ENCODE data around the gene TBX20.
"Not testable (repeated sequence)": the region's sequence is repeated elsewhere in the genome, so short reads cannot be mapped to it uniquely, and the experiment has no call there.

DNA sequence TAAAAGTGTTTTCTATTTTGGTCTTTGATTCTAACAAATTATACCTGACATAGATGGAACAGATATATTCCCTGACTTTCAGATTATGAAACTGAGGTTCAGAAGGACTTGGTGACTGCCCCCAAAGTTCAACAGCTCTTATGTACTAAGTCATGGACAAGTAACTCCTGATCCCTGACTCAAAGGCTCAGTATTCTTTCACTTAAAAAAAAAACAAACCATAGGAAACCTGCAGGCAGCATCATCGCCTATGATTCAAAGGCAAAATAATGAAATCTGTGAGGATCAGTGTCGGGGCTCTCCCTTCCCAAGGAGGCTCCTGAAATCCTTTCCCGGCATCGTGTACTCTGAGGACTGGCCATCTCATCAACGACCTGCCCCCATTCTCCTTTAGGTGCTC is 49.9 kb downstream of the TBX20 start:
- not testable (repeated sequence) for TF ChIP-seq EZH2 (IDR thresholded peaks at IDR 0.05; ENCODE audit: insufficient read depth, poor library complexity, severe bottlenecking); EZH2phosphoT487 (IDR thresholded peaks at IDR 0.05; ENCODE audit: insufficient read depth, low read depth)
